Activated naive CD4-positive, alpha-beta T cell treated with anti-CD3 and anti-CD28 coated beads, Interleukin-2, amount 50 U/mL, for 72 hours (primary cell): ENCODE data around the gene MBTPS1. TPM values are rescaled to one million over a fixed set of nuclear protein-coding genes. Genes with fewer than 3 reads are reported as not detected.

Source experiments
- ATAC-seq, 2 donors: fragments of 150-1000 bp; cut with Tn5 transposase; 2 replicates each; pipeline ENCODE4 v1.10.0; 2021; ENCODE audit warnings: mild to moderate bottlenecking in 2 of 2, moderate library complexity in 2 of 2
- DNase-seq, 2 donors: peaks; one replicate each; pipeline ENCODE4 v3.0.0; 2021 to 2022; ENCODE audit warnings: low spot score in 2 of 2
- H3K27ac Mint-ChIP-seq, 2 donors: one replicate each; pipeline ENCODE4 v1.8.0; 2022; ENCODE audit warnings: mild to moderate bottlenecking in 2 of 2, mixed read lengths in 2 of 2
- H3K36me3 Mint-ChIP-seq, 2 donors: one replicate each; pipeline ENCODE4 v1.8.0; 2022; ENCODE audit warnings: mixed read lengths in 2 of 2
- H3K9me3 Mint-ChIP-seq, 2 donors: one replicate each; pipeline ENCODE4 v1.8.0; 2022; ENCODE audit warnings: mixed read lengths in 2 of 2
- total RNA-seq, 2 donors: library from RNA; stranded (reverse); gene quantifications; one replicate each; pipeline ENCODE4 v1.2.3, GENCODE V29; 2022

Gene MBTPS1
- total RNA-seq, 2 donors from 2014 or later = 39.9 to 41.1 TPM

DNA sequence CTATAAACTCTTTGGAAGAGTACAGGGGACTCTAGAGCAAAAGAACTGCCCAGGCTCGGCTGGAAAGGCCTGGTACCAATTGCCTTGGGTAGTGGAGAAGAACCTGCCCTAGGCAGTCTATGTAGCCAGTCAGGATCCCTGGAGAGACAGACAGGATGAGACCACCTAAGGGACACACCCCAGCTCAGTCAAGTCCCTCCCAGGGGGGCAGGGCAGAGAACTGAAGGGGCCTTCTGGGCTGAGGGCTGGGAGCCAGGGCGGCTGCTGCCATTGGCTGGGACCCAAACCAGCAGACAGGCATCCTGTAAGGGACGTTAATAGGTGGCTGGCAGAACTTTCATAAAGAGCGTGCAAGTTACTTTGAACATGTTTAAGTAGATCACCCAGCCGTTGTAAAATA is 61.4 kb downstream of the MBTPS1 start:
- DNase-seq (peak in 1 of 2 donors; percentile 43), ATAC-seq (no peak)
- Mint-ChIP-seq H3K27ac (no peak overlapping the region), H3K9me3 (no peaks in the 10 kb centered on the region), H3K36me3 (peaks cover 9 to 12% of the 10 kb centered on the region in 2 donors)

DNA sequence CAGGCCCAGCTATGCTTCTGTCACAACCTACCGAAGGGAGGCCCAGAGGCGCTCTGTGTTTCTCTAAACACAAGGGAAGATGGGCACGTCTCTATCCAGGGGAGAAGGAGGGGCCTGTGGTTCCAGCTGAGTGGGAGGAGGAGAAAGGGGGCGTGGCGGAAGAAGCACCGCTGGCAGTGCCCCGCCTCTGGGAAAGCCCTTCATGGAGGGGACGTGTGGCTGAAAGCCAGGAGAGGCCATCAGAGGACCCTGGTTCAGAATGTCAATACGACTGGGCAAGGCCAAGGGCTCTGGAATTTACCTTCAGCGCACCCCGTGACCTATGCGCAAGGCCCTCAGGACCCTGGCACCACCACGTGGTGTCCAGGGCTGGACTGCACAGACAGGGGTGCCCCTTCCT is 61.8 kb downstream of the MBTPS1 start:
- peaks cover 9 to 12% of the 10 kb centered on the region in 2 donors for H3K36me3 Mint-ChIP-seq
- H3K27ac Mint-ChIP-seq = peak overlapping the region in 1 of 2 donors; percentile 55
- ATAC-seq (no peak), DNase-seq (no peak)
- no peaks in the 10 kb centered on the region for H3K9me3 Mint-ChIP-seq

DNA sequence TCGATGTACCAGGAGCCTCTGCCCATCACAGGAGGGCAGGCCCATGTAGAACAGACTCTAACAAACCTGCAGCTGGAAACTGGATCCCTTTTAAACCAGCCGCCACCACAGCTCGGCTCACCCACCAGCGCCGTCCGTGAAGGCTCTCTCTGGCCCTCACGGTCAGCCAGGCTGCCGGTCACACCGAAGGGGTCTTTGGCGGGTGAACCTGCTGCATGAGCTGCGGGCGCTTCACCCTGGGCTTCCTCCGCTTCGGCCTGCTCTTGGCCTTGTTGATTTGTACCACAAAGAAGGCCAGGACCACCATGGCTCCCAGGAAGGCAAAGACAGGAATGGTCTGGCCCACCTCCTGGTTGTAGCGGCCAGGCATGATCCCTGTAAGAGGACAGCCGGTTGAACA is 62.5 kb downstream of the MBTPS1 start:
- ATAC-seq (no peak), DNase-seq (peak in 1 of 2 donors; percentile 46)
- no peaks in the 10 kb centered on the region for H3K9me3 Mint-ChIP-seq
- H3K36me3 Mint-ChIP-seq = peaks cover 9 to 12% of the 10 kb centered on the region in 2 donors
- H3K27ac Mint-ChIP-seq = no peak overlapping the region

DNA sequence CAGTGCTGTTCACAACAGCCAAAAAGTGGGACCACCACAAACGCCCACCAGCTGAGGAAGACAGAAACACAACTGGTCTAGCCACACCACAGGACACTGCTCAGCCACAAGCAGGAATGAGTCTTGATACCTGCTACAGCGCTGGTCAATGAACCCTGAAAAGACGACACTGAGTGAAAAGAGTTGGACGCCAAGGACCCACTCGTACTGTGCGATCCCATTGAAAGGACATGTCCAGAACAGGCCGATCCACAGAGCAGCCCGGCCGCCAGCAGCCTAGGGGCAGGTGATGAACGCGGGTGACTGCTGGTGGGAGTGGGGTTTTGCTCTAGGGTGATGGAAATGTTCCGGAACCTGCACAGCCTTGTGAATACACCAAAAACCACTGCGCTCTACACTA is 63.5 kb downstream of the MBTPS1 start:
- no peak for ATAC-seq
- peaks cover 9 to 12% of the 10 kb centered on the region in 2 donors for H3K36me3 Mint-ChIP-seq
- no peak for DNase-seq
- no peaks in the 10 kb centered on the region for H3K9me3 Mint-ChIP-seq
- no peak overlapping the region for H3K27ac Mint-ChIP-seq

DNA sequence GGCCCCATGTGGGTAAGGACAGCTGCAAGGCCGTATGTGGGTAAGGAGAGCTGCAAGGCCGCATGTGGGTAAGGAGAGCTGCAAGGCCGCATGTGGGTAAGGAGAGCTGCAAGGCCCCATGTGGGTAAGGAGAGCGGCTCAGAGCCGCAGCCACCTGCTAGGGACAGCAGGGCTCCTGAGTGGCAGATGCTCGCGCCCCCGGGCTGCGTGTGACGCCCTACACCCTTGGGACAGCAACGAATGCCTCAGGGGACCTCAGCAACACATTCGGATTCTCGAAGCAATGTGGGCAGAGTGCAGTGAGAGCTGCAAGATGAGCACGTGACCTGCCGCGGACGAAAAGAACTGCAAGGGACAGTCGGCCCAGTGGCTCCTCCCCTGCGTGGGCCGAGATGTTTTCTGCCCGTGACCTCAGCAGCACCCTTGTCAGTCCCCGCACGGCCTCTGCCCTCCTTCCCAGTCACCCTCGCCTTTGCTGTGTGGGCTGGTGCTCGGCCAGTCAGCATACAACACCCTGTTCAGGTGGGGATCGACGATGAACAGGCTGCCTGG is 64.6 kb downstream of the MBTPS1 start:
- H3K9me3 Mint-ChIP-seq = no peaks in the 10 kb centered on the region
- ATAC-seq (no peak), DNase-seq (peak in 1 of 2 donors; percentile 37)
- no peak overlapping the region for H3K27ac Mint-ChIP-seq
- H3K36me3 Mint-ChIP-seq = peaks cover 9 to 12% of the 10 kb centered on the region in 2 donors

DNA sequence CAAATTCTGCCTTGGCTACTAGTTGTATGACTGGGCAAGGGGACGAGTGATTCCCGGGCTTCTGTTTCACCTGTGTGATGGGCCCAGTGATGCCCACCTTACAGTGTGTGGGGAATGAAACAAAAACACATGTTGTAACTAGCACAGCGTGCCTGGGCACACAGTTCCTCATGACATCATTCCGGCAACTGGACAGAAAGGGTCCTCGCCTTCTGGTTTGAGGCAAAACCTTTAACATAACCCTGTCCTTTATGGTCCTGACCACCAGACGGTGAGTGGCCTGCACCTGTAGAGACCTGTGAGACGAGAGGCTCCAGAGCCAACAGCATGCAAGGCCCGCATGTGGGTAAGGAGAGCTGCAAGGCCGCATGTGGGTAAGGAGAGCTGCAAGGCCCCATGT is 66.4 kb downstream of the MBTPS1 start:
- Mint-ChIP-seq H3K27ac (peak overlapping the region in 1 of 2 donors; percentile 22), H3K9me3 (no peaks in the 10 kb centered on the region), H3K36me3 (peaks cover 7 to 9% of the 10 kb centered on the region in 2 donors)
- DNase-seq (no peak), ATAC-seq (no peak)

DNA sequence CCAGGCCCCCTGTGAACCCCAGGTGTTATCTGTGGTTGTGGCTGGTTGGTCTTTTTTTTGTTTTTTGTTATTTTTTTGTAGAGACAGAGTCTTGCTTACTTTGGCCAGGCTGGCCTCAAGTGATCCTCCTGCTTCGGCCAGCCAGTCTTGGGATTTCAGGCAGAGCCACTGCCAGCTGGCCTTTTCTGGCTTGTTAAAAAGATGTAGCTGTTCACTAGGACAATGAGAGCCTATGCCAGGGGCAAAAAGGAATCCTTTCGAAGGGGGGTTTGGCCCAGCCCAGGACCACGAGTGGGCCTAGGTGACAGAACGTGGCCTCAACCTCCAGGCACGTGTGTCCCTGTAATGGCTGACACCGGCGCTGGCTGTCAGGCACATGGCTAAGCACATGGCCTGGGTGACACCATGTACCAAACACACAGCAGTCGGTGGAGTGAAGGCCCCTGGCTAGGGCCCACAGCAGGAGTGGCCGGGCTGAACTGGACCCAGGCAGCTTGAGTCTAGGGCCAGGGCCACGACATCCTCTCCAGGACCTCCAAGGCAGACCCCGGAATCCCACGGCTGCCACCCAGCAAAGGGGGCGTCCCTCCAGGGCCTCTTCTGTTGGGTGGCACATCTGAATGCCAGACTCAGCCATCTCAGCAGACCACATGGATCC is 67.2 kb downstream of the MBTPS1 start:
- Mint-ChIP-seq H3K9me3 (no peaks in the 10 kb centered on the region), H3K36me3 (peaks cover 7 to 9% of the 10 kb centered on the region in 2 donors), H3K27ac (peak overlapping the region in 1 of 2 donors; percentile 37)
- ATAC-seq (no peak), DNase-seq (peak in 1 of 2 donors; percentile 42)

DNA sequence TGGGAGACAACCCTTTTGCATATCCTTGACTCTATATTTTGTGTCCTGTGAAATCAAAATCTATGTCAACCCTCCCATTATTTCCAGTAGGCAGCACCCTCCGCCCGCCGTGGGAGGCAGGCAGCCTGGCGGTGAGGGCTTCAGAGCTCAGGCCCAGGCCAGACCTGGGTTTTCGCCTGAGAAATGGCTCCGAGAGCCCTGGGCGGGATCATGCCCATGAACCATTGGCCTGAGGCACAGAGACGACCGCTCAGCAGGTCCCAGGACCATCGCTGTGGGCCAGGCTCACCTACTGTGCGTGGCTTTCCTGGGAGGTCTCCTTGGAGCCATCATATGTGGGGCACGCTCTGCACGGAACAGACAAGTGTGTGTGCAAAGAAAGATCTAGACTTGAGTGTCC is 67.9 kb downstream of the MBTPS1 start:
- no peak overlapping the region for H3K27ac Mint-ChIP-seq
- DNase-seq (peak in 1 of 2 donors; percentile 34), ATAC-seq (no peak)
- H3K36me3 Mint-ChIP-seq = peaks cover 7 to 9% of the 10 kb centered on the region in 2 donors
- no peaks in the 10 kb centered on the region for H3K9me3 Mint-ChIP-seq

DNA sequence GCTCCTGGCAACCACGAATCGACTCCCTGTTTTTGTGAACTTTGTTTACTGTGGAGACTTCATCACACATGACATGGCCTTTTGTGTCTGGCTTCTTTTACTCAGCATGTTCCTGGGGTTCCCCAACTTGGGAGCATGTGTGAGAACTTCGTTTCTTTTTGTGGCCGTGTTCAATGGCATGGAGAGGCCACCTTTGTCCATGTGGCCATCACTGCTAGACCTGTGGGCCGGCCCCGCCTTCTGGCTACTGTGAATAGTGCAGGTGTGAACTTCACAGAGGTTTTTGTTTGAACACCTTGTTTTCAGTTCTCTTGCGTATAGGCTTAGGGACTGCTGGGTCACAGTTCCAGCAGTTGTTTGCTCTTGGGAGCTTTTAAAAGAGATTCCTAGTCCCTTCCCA is 68.5 kb downstream of the MBTPS1 start:
- Mint-ChIP-seq H3K27ac (no peak overlapping the region), H3K36me3 (peaks cover 7 to 9% of the 10 kb centered on the region in 2 donors), H3K9me3 (no peaks in the 10 kb centered on the region)
- ATAC-seq (no peak), DNase-seq (no peak)

DNA sequence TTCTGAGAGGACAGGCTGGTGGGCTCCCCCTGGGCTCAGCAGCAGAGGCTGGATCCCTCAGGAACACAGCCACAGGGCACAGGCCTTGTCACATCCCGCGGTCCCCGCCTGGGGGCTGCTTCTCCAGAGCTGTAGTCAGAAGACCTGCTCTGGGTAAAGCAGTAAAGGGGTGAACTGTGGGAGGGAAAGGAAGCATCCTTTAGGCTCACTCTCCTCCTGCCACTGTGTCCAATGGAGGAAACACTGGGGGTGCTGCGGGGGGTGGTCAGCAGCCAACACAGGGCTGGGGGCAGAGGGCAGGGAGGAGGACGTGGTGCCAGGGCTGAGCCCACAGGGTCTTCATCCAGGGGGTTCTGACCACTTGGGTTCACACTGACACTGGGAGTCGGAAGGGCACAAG is 69.1 kb downstream of the MBTPS1 start:
- no peak for DNase-seq
- no peak for ATAC-seq
- Mint-ChIP-seq H3K27ac (peak overlapping the region in 1 of 2 donors; percentile 9), H3K9me3 (no peaks in the 10 kb centered on the region), H3K36me3 (peaks cover 4 to 5% of the 10 kb centered on the region in 2 donors)

DNA sequence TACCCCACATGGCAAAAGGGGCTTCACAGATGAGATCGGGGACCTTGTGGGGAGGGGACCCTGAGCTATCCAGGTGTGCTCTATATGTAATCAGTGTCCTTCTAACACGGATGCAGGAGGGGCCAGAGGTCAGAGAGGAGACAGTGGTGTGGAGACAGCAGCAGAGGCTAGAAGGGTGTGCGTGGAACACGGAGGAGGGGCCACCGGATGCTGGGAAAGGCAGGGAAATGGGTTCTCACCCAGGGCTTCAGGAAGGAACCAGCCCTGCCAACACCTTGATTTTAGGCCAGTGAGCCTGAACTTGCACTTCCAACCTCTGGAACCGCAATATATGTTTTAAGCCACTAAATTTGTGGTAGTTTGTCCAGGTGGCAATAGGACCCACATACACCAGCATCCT is 69.5 kb downstream of the MBTPS1 start:
- H3K27ac Mint-ChIP-seq = no peak overlapping the region
- ATAC-seq = no peak
- H3K9me3 Mint-ChIP-seq = no peaks in the 10 kb centered on the region
- no peak for DNase-seq
- peaks cover under 1% of the 10 kb centered on the region in 2 donors for H3K36me3 Mint-ChIP-seq

DNA sequence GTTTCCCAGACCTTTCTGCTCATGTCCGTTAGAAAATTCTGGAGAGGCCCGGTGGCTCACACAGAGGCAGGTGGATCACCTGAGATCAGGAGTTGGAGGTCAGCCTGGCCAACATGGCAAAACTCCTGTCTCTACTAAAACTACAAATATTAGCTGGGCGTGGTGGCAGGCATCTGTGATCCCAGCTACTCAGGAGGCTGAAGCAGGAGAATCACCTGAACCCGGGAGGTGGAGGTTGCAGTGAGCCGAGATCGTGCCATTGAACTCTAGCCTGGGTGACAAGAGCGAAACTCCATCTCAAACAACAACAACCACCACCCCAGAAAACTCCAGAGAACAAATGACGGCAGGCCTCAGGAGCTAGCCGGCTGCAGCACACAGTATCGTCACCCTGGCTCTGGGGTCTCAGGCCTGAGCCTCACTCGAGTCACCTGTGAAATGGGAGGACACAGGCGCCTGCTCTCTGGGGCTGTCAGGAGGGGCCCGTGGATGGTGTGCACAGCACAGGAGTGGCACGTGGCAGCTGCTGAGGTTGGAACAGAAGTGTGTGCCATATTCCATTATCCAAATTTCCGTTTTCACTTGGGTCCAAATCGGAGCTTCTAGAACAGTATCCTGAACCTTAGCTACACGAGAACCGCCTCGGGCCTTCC is 70.8 kb downstream of the MBTPS1 start:
- no peak for ATAC-seq
- no peaks in the 10 kb centered on the region for H3K9me3 Mint-ChIP-seq

DNA sequence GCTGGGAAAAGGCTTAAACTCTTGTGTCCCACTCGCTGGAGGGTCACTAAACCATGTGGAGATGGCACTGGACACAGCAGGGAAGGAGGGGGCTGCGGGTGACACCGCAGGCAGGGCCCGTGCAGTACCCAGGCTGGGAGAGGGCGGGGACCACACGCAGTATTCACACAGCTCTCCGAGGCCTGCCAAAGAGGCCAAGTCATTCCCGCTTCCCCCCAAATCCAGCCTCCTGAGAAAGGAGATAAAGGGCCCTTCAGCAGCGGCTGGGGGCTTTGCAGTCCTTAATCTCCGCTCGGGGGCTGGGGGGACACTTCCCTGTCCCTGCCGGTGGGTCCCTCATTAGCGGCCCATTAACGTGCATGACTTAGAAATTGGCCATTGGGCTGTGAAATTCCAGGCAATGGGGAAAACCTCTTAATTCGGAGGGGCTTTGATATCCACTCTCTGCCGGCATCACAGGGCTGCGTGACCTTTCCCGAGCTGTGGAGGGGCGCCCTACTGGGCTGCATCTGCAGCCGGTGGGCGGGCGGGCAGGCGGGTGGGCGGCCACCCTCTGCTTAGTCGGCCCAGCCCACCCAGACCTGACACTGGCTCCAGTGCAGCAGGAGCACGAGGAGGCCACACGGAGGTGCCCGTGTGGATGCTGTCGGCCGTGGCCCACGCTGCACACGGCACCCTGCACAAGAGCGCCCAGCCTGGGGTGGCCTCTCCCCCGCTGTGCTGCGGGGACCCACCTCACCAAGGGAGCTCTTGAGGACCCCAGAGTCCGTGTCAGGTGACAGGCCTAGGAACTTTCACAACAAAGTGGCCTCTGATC is 71.5 kb downstream of the MBTPS1 start:
- Mint-ChIP-seq H3K27ac (no peak overlapping the region), H3K9me3 (no peaks in the 10 kb centered on the region), H3K36me3 (no peaks in the 10 kb centered on the region)
- ATAC-seq = no peak
- no peak for DNase-seq

More for the DNA sequence above, 70.8 kb downstream of the MBTPS1 start:
- Mint-ChIP-seq H3K27ac (no peak overlapping the region), H3K36me3 (no peaks in the 10 kb centered on the region)
- DNase-seq = no peak

DNA sequence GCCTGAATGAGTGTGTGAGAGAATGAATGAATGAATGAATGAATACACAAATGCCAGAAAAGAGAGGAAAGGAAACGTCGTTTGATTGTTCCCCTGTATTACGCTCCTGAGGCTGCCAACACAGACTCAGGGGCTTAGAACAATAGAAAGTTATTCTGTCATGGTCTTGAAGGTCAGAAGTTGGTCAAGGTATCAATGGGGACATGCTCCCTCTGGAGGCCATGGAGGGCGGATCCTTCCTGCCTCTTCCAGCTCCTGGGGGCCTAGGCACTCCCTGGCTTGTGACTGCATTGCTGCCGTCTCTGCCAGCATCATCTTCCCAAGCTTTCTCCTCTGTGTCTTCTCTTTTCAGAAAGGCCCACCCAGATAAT is 72.6 kb downstream of the MBTPS1 start:
- peak in 1 of 2 donors; percentile 47 for ATAC-seq
- no peaks in the 10 kb centered on the region for H3K36me3 Mint-ChIP-seq
- H3K9me3 Mint-ChIP-seq = no peaks in the 10 kb centered on the region
- H3K27ac Mint-ChIP-seq = no peak overlapping the region
- no peak for DNase-seq

DNA sequence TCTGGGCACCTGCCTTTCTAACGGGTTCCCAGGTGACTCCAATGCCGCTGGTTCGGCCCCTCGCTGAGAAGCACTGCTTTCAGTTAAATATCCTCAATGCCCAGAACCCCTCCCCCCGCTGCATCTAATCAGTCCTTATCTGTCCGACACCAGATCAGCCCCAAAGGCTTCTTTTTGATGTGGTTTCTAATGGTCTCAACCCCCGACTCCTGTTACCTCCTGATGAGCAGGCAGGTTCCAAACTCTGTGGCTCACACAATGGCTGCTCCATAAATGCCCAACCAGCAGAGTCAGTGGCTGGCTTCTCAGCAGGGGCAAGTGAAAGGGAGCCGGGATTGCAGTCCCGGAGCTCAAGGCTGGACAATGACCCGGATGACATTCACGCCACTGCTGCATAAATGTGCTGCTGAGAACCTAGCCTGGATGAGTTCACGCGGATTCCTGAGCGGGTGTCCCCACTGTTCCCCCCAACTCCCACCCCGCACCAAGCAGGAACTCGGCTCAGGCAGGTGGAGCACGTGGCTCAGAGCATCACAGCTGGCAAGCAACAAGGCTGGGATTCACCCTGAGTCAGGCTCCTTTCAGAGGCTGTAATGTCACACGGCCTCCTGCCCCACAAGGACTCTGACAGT is 73.1 kb downstream of the MBTPS1 start:
- no peak for ATAC-seq
- H3K36me3 Mint-ChIP-seq = no peaks in the 10 kb centered on the region
- DNase-seq = no peak
- no peaks in the 10 kb centered on the region for H3K9me3 Mint-ChIP-seq
- H3K27ac Mint-ChIP-seq = no peak overlapping the region

DNA sequence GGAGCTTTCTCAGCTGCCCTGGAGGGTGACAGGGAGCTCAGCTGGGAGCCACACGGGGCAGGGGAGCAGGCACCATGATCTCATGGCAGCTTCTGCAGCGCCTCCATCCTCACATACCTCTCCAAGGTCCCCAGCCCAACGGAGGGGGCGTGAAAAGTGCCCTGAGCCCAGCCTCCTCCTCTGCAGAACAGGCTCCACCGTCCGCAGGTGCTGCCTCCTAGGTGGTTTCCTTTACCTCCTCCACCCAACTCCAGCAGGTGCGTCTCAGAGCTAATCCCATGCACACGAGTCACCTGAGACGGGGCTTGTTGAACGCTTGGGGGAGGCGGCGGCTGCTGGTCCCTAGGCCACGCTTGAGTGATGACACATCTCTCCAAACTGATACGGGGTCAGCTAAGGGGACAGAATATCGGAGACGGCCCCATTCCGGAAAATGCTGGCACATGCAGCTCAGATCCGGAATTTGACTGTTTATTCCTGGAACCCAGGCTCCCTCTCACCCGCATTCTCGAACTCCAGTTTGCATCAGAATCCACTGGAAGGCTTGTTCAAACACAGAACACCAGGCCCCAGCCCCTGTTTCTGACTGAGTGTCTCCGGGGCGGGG is 73.8 kb downstream of the MBTPS1 start:
- no peak overlapping the region for H3K27ac Mint-ChIP-seq
- no peaks in the 10 kb centered on the region for H3K36me3 Mint-ChIP-seq
- no peaks in the 10 kb centered on the region for H3K9me3 Mint-ChIP-seq
- no peak for DNase-seq
- no peak for ATAC-seq
